HUES64 (cell line): ENCODE data around the gene TBXA2R. TPM values are rescaled to one million over a fixed set of nuclear protein-coding genes. Genes with fewer than 3 reads are reported as not detected.
"Not testable (repeated sequence)": the region's sequence is repeated elsewhere in the genome, so short reads cannot be mapped to it uniquely, and the experiment has no call there.

Source experiments
- H3K27ac ChIP-seq: 2 replicates; pipeline ENCODE4 v1.7.0; 2013; ENCODE audit warnings: low read depth, low read length, inconsistent platforms
- H3K27me3 ChIP-seq: 2 replicates; pipeline ENCODE4 v1.6.1; 2013; ENCODE audit warnings: mild to moderate bottlenecking, low read length; ENCODE audit not compliant: insufficient read depth
- H3K36me3 ChIP-seq: 2 replicates; pipeline ENCODE4 v1.6.1; 2013; ENCODE audit warnings: mild to moderate bottlenecking, low read length; ENCODE audit not compliant: insufficient read depth
- H3K4me1 ChIP-seq: 2 replicates; pipeline ENCODE4 v1.6.1; 2013; ENCODE audit warnings: mild to moderate bottlenecking, low read length, moderate library complexity; ENCODE audit not compliant: insufficient read depth
- H3K4me3 ChIP-seq: 2 replicates; pipeline ENCODE4 v1.5.1; 2013; ENCODE audit warnings: mild to moderate bottlenecking, low read length, moderate library complexity
- H3K9ac ChIP-seq: 2 replicates; pipeline ENCODE4 v1.6.1; 2013; ENCODE audit warnings: mild to moderate bottlenecking, low read depth, low read length
- H3K9me3 ChIP-seq: 2 replicates; pipeline ENCODE4 v1.6.1; 2013; ENCODE audit warnings: low read depth, low read length; ENCODE audit not compliant: insufficient read depth
- WGBS: fragments of 150-250, 120-280 bp; methylation state at CpG from one replicate; pipeline ENCODE4 v1.1.7; 2013; ENCODE audit warnings: missing lambda C conversion rate; 5-methylcytosine and 5-hydroxymethylcytosine counted together
- polyA plus RNA-seq, 2 experiments: library from polyadenylated mRNA; stranded (reverse); fragments of 50-300 nt; gene quantifications; one replicate each; pipeline ENCODE4 v1.2.3, GENCODE V29; 2013

Gene TBXA2R
- polyA plus RNA-seq (2013, experiment 1 of 2): 0.70 TPM
- 0.38 TPM for polyA plus RNA-seq (2013, experiment 2 of 2)

GRCh38 chr19:3606690-3607289, at the start of gene TBXA2R:
TBXA2R (minus strand) TSS chr19:3606875; CDS start chr19:3600634, 6,241 bp downstream.
- 2% methylated on average over 46 of the region's 46 CpGs for WGBS
- peak within 1 kb of the TSS; percentile 8; the same call in 1 of the 2 replicates for H3K9ac ChIP-seq
- H3K27me3 ChIP-seq: peaks cover 12% of the 10 kb centered on the region
- H3K9me3 ChIP-seq: no peaks in the 10 kb centered on the region
- peaks cover 8% of the 10 kb centered on the region; the same call in 1 of the 2 replicates for H3K4me1 ChIP-seq
- no peak within 1 kb of the TSS for H3K27ac ChIP-seq
- peaks cover 13% of the 10 kb centered on the region for H3K36me3 ChIP-seq
- peak within 1 kb of the TSS; percentile 53 for H3K4me3 ChIP-seq

DNA sequence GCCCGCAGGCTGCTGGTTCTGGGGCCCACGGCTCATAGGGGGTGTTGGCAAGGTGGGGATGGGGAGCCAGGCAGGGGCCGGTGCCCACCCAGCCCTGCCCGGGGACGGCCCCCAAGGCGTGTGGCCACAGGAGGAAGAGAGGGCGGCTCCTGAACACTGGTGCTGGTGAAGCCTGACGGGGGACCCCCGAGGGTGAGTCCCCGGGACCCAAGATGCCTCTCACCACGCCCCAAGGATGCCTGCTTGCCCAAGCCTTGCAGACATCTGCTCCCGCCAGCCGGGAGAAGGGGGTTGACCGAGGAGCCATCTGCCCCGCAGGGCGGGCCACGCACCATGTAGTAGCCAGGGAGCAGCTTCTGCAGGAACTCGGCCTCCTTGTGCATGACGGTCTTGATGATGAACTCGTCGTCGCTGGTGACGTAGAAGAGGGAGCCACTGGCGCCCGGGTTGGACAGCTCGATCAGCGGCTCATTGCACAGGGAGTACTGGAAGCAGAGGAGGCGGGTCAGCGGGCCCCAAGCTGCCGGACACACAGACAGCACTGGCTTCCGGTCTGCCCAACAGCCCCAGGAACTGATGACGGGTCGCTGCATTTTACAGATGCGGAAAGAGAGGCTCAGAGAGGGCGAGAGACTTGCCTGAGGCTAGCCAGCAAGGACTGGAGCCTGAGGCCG, 49.5 kb upstream of the TBXA2R start:
- Histone ChIP-seq H3K4me1 (no peaks in the 10 kb centered on the region), H3K27me3 (no peaks in the 10 kb centered on the region), H3K9ac (no peak overlapping the region), H3K9me3 (no peaks in the 10 kb centered on the region), H3K36me3 (peaks cover 57% of the 10 kb centered on the region), H3K4me3 (no peak overlapping the region), H3K27ac (no peak overlapping the region)
- 92% methylated on average over 36 of the region's 36 CpGs for WGBS

DNA sequence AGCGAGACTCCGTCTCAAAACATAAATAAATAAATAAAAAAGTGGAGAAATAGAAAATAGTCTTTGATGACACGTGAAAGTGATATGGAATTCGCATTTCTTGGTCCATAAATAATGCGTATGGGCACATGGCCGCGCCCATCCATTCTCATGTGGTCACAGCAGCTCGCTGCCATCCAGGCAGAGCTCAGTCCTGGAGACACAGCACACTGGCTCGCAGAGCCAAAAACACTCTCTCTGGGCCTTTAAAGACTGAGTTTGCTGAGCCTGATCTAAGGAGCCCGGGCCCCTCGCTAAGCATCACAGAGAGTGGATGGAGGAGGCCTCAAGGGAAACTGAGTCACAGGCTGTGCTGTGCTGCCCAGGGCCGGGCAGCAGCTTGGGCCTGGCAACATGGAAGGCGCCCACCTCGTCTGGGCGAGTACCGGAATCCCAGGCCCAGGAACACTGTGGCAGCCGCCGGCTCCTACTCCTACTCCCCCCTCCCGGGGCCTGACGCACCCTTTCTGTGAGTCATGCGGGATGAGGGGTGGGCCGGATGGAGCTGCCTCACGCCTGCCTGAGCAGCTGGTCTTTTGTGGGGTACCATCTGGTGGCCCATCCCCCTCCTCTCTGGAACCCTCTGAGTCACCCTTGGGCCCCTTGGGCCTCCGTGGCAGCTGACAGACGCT, 48.9 kb upstream of the TBXA2R start:
- H3K9me3 ChIP-seq: no peaks in the 10 kb centered on the region

GRCh38 chr19:3653865-3654513, 47.3 kb upstream of the TBXA2R start:
- H3K9me3 ChIP-seq: no peaks in the 10 kb centered on the region
- 96% methylated on average over 20 of the region's 20 CpGs for WGBS
- no peaks in the 10 kb centered on the region for H3K27me3 ChIP-seq
- no peak overlapping the region for H3K9ac ChIP-seq
- no peaks in the 10 kb centered on the region for H3K4me1 ChIP-seq
- H3K4me3 ChIP-seq: no peak overlapping the region
- H3K36me3 ChIP-seq: peaks cover 45% of the 10 kb centered on the region
- no peak overlapping the region for H3K27ac ChIP-seq

More for the DNA sequence above, 48.9 kb upstream of the TBXA2R start:
- peaks cover 55% of the 10 kb centered on the region for H3K36me3 ChIP-seq
- no peaks in the 10 kb centered on the region for H3K27me3 ChIP-seq
- no peak overlapping the region for H3K4me3 ChIP-seq
- WGBS: 89% methylated on average over 23 of the region's 25 CpGs
- no peak overlapping the region for H3K9ac ChIP-seq
- no peak overlapping the region for H3K27ac ChIP-seq
- no peaks in the 10 kb centered on the region for H3K4me1 ChIP-seq

DNA sequence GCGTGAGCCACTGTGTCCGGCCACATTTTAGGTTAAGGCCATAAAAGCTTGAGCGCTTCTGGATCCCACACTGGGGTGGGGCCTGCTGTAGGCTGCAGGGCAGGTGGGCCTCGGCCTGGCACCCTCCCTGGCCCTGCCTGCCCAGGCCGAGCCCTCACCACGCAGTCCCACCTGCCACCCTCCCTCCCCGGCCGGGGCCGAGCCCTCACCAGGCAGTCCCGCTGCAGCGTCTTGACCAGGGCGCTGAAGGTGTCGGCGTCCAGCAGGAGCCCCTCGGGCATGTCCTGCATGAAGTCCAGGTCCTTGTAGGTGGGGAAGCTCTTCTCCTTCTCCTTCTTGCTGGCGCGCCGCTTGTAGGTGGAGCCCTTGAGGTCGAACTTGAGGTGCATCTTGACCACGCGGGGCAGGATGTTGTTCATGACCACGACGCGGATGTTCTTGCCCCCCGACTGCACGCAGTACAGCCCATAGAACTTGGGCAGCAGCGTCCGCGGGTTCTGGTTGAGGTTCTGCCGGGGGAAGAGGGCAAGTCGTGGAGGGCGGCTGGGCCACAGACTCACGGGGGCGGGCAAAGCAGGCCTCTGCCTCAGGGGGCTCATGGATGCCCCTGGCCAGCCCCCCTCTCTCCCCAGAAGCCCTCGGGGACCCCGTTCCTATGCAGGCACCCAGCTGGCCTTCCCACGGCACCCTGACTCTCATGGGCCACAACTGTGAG, 46.6 kb upstream of the TBXA2R start:
- Histone ChIP-seq H3K9ac (no peak overlapping the region), H3K9me3 (no peaks in the 10 kb centered on the region), H3K4me3 (no peak overlapping the region), H3K4me1 (no peaks in the 10 kb centered on the region), H3K27ac (no peak overlapping the region), H3K36me3 (peaks cover 39% of the 10 kb centered on the region), H3K27me3 (no peaks in the 10 kb centered on the region)
- WGBS: 93% methylated on average over 37 of the region's 37 CpGs

GRCh38 chr19:3652422-3652821, 45.7 kb upstream of the TBXA2R start:
- Histone ChIP-seq H3K9ac (no peak overlapping the region), H3K9me3 (no peaks in the 10 kb centered on the region), H3K4me1 (no peaks in the 10 kb centered on the region), H3K27me3 (no peaks in the 10 kb centered on the region), H3K36me3 (peaks cover 34% of the 10 kb centered on the region), H3K4me3 (no peak overlapping the region), H3K27ac (no peak overlapping the region)
- WGBS: 96% methylated on average over 14 of the region's 14 CpGs

- no peak overlapping the region for H3K9ac ChIP-seq
- no peak overlapping the region for H3K27ac ChIP-seq
- H3K9me3 ChIP-seq: no peaks in the 10 kb centered on the region
- peaks cover 32% of the 10 kb centered on the region for H3K36me3 ChIP-seq
- WGBS: 97% methylated on average over 33 of the region's 33 CpGs
- H3K27me3 ChIP-seq: no peaks in the 10 kb centered on the region
- no peaks in the 10 kb centered on the region for H3K4me1 ChIP-seq
- H3K4me3 ChIP-seq: no peak overlapping the region
Observed at GRCh38 chr19:3651684-3652083, 45.0 kb upstream of the TBXA2R start.

- H3K27ac ChIP-seq: no peak overlapping the region
- H3K4me1 ChIP-seq: no peaks in the 10 kb centered on the region
- H3K4me3 ChIP-seq: no peak overlapping the region
- no peaks in the 10 kb centered on the region for H3K27me3 ChIP-seq
- WGBS: 94% methylated on average over 16 of the region's 16 CpGs
- no peak overlapping the region for H3K9ac ChIP-seq
- H3K36me3 ChIP-seq: peaks cover 27% of the 10 kb centered on the region
- H3K9me3 ChIP-seq: no peaks in the 10 kb centered on the region
Observed at GRCh38 chr19:3649888-3650287, 43.2 kb upstream of the TBXA2R start.

DNA sequence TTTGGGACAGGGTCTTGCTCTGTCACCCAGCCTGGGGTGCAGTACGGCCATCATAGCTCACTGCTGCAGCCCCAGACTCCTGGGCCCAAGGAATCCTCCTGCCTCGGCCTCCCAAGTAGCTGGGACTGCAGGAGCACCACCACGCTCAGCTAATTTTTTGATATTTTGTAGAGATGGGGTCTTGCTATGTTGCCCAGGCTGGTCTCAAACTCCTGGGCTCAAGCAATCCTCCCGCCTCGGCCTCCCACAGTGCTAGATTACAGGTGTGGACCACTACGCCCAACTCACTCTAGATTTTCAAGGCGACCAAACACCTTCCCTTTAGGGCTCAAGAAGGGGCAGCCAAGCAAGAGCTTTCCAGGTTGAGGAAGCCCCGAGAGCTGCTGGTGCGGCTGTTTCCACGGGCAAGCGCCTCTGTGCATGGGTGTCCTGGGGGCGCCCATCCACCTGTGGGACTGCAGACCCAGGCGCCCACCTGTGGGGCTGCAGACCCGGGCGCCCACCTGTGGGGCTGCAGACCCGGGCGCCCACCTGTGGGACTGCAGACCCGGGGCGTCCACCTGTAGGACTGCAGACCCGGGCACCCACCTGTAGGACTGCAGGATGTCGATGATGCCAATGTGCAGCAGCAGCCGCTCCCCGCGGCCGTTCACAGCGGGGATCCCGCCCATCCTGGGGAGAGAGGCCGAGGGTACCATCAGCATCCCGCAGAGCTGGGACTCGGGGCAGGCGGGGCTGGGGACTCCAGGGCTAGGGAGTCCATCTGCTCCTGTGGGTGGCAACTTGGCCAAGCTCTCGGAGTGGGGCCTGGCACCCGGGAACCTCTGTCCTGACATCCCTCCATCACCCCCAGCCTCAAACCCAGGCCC, 41.6 kb upstream of the TBXA2R start:
- no peak overlapping the region for H3K4me3 ChIP-seq
- H3K9me3 ChIP-seq: no peaks in the 10 kb centered on the region
- no peak overlapping the region for H3K9ac ChIP-seq
- WGBS: 94% methylated on average over 33 of the region's 33 CpGs
- no peaks in the 10 kb centered on the region for H3K27me3 ChIP-seq
- H3K4me1 ChIP-seq: no peaks in the 10 kb centered on the region
- peaks cover 31% of the 10 kb centered on the region for H3K36me3 ChIP-seq
- H3K27ac ChIP-seq: no peak overlapping the region

DNA sequence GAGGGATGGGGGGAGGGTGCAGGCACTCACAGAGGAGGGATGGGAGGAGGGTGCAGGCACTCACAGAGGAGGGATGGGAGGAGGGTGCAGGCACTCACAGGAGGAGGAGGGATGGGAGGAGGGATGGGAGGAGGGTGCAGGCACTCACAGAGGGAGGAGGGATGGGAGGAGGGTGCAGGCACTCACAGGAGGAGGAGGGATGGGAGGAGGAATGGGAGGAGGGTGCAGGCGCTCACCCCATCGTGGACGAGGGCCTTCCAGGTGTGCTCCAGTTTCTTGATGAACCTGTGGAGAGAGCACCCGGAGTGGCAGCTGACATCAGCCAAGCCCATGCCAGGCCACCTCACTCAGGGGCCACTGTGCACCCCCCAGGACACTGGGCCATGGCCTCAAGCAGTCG, 40.4 kb upstream of the TBXA2R start:
- H3K27ac ChIP-seq, H3K4me1 ChIP-seq, H3K4me3 ChIP-seq, H3K9ac ChIP-seq, H3K27me3 ChIP-seq, H3K9me3 ChIP-seq: not testable (repeated sequence)
- H3K36me3 ChIP-seq: peaks cover 29% of the 10 kb centered on the region
- WGBS: 92% methylated on average over 5 of the region's 5 CpGs
